ENCODE results near the gene FAHD1. TPM values are rescaled to one million over a fixed set of nuclear protein-coding genes. Genes with fewer than 3 reads are reported as not detected.
"Not testable (repeated sequence)": the region's sequence is repeated elsewhere in the genome, so short reads cannot be mapped to it uniquely, and the experiment has no call there.

Gene FAHD1
- total RNA-seq, 1 experiment from 2014 or later = 29.2 TPM

- no peak for DNase-seq (ENCODE audit: extremely low read depth, low read depth)
Measured at GRCh38 chr16:1788708-1789100, 38.3 kb upstream of the FAHD1 start.

GRCh38 chr16:1789643-1790045, 37.4 kb upstream of the FAHD1 start:
- no peak for DNase-seq (ENCODE audit: extremely low read depth, low read depth)

- DNase-seq (ENCODE audit: extremely low read depth, low read depth) = no peak
Measured at GRCh38 chr16:1790261-1790610, 36.8 kb upstream of the FAHD1 start.

DNA sequence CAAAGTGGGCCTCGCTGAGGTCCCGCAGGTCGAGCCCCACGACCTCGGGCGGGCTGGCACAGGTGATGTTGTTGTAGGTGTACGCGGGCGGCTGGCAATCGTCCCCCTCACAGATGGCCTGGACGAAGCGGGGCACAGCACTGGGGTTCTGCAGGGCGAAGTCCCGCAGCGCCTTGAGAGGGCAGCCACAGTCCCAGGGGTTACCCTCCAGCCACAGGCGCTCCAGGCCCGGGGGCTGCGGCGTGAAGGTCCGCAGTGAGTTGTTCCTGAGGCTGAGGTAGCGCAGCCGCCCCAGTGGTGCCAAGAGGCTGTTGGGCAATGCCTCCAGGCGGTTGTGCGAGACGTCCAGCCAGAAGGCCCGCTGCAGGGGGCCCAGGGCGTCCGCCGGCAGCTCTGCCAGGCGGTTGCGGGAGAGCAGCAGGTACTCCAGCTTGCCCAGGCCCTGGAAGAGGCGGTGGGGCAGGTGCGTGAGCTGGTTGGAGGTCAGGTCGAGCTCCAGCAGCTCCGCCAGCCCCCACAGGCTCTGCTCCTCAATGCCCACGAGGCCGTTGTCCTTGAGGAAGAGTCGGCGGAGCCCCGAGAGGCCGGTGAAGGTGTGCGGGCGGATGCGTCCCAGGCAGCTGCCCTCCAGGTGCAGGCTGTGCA, 36.3 kb upstream of the FAHD1 start:
- no peak for DNase-seq (ENCODE audit: extremely low read depth, low read depth)

DNA sequence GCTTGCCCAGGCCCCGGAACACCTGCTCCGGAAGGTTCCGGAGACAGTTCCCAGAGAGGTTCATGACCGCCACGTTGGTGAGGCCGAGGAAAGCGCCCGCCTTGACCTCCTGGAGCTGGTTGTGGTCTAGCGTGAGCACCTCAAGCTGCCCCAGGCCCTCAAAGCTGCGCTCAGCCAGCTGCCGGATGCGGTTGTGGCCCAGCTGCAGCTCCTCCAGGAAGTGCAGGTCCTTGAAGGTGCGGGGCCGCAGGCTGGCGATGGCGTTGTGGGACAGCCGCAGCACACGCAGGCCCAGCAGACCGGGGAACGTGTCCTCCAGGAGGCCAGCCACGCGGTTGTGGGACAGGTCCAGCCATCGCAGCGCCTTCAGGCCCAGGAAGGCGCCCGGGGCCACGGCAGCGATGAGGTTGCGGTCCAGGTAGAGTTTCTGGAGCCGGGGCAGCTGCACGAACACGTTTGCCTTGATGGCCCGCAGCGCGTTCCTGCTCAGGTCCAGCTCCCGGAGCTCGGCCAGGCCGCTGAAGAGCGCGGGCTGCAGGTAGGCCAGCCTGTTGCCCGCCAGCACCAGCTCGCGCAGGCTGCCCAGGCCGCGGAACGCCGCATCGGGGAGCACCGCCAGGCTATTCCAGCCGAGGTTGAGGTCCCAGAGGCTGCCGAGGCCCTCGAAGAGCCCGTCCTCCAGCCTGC, 35.6 kb upstream of the FAHD1 start:
- no peak for DNase-seq (ENCODE audit: extremely low read depth, low read depth)

- no peak for DNase-seq (ENCODE audit: extremely low read depth, low read depth)
Measured at GRCh38 chr16:1791943-1792812, 34.8 kb upstream of the FAHD1 start.

- DNase-seq (ENCODE audit: extremely low read depth, low read depth) = no peak
Measured at GRCh38 chr16:1792836-1793577, 34.0 kb upstream of the FAHD1 start.

DNA sequence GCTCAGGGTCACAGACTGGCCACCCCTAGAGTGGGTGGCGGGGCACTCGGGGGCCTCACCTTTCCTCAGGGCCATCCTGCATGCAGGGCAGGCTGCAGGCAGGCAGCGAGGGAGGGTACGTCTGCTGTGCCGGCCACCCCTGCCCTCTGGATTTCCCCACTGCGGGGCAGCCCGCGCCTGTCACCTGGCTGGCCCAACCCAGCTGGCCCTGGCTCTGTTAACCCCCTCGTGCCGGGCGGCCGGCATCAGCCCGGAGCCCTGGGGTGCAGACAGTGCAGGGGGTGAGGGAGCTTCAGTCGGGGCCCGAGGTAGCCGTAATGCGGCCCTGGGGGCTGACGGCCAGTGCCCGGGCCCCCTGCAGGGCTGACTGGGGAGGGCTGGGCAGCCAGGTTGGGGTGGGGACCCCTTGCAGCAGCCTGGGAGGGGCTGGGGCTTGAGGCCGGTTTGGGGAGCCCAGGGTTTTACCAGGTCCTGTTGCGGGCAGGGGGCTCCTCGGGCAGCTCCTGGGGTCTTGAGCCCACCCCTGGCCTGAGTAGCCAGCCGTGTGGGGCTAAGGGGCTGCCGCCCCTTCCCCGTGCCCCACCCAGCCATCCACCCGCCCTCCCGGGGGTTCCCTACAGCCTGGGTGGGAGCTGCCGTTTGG, 33.3 kb upstream of the FAHD1 start, which contains the start of gene IGFALS:
Gene IGFALS (minus strand): TSS at position 128 of the 643 bp plus-strand sequence. CDS start 53 bp downstream, at position 75.
- no peak for DNase-seq (ENCODE audit: extremely low read depth, low read depth)

DNA sequence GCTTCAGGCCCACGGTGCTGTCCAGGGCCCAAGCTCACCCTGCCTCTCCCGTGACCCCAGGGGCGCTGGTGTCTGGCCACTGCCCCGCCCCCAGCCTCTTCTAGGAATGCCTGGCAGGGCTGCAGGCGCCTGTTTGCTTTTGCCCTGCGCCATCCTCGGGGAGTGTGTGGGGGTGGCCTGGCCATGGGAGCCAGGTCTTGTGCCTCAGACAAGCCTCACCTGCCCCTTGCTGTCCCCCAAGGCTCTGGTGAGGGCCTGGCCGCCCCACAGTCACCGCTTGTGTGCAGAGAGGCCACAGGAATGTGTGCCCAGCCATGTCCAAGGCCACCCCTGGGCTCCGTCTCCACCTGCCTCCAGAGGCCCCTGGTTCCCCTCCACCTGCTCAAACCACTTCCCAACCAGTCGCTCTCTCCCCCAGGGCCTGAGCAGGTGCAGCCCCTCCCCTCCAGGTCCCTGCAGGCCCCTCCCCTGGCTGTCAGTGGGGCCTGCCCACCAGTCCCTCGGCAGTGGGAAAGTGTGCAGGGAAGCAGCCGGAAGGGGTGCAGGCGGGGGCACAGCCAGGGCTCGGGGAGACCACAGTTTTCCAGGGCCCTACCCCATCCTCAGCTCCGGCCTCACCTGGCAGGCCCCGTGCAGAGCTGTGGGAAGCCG, 32.7 kb upstream of the FAHD1 start:
- no peak for DNase-seq (ENCODE audit: extremely low read depth, low read depth)

- DNase-seq (ENCODE audit: extremely low read depth, low read depth) = no peak
Measured at GRCh38 chr16:1794908-1795666, 31.9 kb upstream of the FAHD1 start.

DNA sequence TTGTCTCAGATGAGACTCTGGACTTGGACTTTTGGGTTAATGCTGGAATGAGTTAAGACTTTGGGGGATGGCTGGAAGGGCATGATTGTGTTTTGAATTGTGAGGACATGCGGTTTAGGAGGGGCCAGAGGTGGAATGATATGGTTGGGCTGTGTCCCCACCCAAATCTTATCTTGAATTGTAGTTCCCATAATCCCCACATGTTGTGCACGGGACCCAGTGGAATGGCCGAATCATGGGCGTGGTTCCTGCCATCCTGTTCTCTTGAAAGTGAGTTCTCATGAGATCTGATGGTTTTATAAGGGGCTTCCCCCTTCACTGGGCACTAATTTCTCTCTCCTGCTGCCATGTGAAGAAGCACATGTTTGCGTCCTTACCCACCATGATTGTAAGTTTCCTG, 27.7 kb upstream of the FAHD1 start:
- DNase-seq (ENCODE audit: extremely low read depth, low read depth) = not testable (repeated sequence)

DNA sequence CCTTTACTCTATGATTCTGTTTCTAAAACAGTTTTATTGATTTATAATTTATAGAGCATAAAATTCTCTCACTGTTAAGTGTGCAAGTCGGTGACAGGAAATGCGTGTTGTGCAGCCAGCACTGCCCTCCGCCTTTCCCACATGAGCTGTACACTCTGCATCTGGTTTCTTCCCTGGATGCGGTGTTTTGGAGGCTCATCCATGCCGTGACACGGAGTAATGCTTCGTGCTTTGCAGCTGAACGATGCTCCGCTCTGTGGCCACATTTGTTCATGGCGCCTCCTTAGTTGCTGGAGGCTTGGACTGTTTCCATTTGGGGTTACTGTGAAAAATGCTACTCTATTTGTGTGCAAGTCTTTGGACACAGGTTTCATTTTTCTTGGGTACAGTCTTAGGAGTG, 26.3 kb upstream of the FAHD1 start:
- no peak for DNase-seq (ENCODE audit: extremely low read depth, low read depth)

DNA sequence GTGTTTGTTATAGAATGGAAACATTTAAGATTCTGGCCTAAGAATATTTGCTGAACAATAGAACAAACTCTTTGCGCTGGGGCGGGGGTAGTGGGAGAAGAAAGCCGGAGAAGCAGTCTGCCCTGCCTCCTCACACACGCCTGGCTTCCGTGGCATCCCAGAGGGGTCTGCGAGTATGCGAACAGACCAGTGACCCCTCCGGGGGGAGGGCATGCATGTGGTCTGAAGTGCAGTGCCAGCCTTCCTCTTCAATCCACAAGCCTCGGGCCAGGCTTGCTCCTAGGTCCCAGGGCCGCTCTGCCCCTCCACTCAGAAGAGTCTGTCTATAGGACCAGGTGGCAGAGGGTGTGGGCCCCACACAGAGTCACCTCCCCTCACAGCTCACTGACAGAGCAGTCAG, 19.4 kb upstream of the FAHD1 start:
- DNase-seq (ENCODE audit: extremely low read depth, low read depth) = no peak

DNA sequence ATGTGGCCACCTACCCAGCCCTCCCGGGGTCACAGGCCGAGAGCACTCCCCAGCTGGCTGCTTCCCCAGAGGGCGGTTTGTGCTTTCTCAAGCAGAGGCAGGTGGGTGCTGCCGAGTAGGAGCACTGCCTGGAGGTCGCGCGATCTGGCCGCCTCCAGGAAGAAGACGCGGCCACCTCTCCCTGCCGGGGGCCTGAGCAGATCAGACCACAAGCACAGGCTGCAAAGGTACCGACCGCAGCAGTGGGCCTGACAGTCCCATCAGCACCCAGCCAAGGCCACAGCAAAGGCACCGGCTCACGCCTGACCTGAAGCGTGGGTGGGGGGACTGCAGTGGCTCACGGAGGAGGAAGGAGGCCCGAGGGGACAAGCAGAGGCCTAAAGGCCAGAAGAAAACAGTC, 18.3 kb upstream of the FAHD1 start:
- DNase-seq (ENCODE audit: extremely low read depth, low read depth) = no peak

DNA sequence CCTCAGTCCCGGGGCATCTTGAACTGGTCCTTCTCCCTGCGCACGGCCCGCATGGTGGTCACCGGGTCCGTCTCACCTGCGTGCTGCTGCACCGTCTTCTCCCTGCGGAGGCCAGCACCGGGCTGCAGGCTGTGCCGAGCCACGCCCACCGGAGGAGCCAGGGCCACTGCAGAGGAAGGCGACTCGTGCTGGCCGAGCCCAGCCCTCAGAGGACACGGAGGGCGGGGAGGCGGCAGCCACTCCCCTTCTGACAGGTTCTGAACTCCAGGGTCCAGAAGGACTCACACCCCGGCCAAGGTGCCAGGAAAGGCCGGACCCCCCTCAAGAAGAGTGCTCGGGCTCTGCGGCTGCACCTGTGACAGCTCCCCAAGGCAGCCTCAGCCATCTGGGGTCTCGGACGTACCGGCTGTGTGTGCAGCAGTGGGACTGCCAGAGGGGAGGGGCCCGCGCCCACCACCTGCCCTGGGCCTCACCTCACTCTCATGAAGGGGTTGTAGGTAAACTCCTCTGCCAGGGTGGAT, 17.7 kb upstream of the FAHD1 start:
- DNase-seq (ENCODE audit: extremely low read depth, low read depth) = no peak

DNA sequence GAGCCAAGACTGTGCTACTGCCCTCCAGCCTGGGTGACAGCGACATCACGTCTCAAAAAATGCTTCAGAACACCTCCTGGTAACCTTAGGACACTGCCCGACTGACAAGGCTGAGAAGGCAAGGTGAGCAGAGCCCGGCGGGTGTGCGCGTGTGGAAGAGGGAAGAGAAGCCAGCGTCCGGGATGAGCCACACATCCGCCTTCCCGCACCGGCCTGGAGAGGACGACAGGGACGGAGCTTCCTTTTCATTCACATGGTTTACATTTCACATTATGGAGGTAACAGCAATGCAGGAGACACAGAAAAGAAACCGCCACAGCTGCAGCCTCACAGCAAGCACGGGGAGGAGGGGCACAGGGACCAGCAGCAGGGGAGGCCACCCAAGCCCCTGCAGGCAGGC, 16.9 kb upstream of the FAHD1 start:
- no peak for DNase-seq (ENCODE audit: extremely low read depth, low read depth)

- DNase-seq (ENCODE audit: extremely low read depth, low read depth) = no peak
Measured at GRCh38 chr16:1810536-1810935, 16.5 kb upstream of the FAHD1 start.

- DNase-seq (ENCODE audit: extremely low read depth, low read depth) = peak; percentile 57
Measured at GRCh38 chr16:1812732-1813163, 14.3 kb upstream of the FAHD1 start.

- DNase-seq (ENCODE audit: extremely low read depth, low read depth) = no peak
Measured at GRCh38 chr16:1815461-1815860, 11.5 kb upstream of the FAHD1 start.

All from NCI-H460 (cell line).